OCI-LY3 (cell line): Measurements from ENCODE around the gene EYS.

Experiments
- EZH2phosphoT487 ChIP-seq: fragments of 200-600 bp; shearing (Covaris generic); IDR thresholded peaks from 2 replicates; pipeline ENCODE4 v1.6.1; 2018; ENCODE audit warnings: antibody characterized with exemption, mixed run types, low read depth
- TF ChIP-seq, protein P1 (sequence below): fragments of 200-600, 300-600 bp; sonication (generic); IDR thresholded peaks from 2 replicates; pipeline ENCODE4 v1.5.1; 2014; ENCODE audit warnings: antibody characterized with exemption, low read length, low read depth

DNA sequence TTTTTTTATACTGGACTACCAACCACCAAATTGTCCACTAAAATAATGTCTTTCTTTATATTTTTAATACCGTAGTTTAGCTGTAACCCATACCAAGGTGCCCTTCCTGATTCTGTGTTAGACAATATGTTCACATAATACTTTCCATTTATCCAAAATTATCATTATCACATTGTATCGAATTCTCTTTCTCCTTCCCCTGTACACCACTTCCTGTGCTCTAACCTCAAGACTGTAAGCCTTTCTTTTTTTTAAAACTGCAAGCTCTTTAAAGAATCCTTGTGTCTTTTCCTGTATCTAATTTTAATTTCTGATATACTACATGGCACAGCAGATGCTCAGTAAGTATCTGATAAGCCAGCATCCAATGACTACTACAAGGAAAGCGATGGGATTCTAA lies 917.5 kb downstream of the EYS start:
- TF ChIP-seq, protein P1, sequence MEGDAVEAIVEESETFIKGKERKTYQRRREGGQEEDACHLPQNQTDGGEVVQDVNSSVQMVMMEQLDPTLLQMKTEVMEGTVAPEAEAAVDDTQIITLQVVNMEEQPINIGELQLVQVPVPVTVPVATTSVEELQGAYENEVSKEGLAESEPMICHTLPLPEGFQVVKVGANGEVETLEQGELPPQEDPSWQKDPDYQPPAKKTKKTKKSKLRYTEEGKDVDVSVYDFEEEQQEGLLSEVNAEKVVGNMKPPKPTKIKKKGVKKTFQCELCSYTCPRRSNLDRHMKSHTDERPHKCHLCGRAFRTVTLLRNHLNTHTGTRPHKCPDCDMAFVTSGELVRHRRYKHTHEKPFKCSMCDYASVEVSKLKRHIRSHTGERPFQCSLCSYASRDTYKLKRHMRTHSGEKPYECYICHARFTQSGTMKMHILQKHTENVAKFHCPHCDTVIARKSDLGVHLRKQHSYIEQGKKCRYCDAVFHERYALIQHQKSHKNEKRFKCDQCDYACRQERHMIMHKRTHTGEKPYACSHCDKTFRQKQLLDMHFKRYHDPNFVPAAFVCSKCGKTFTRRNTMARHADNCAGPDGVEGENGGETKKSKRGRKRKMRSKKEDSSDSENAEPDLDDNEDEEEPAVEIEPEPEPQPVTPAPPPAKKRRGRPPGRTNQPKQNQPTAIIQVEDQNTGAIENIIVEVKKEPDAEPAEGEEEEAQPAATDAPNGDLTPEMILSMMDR = no peak
- TF ChIP-seq EZH2phosphoT487 = no peak
